Measurements from ENCODE around the gene PPEF2. TPM values are rescaled to one million over a fixed set of nuclear protein-coding genes. Genes with fewer than 3 reads are reported as not detected.

Gene PPEF2
- total RNA-seq, 2 donors from 2014 or later = 0.10 to 0.15 TPM

DNA sequence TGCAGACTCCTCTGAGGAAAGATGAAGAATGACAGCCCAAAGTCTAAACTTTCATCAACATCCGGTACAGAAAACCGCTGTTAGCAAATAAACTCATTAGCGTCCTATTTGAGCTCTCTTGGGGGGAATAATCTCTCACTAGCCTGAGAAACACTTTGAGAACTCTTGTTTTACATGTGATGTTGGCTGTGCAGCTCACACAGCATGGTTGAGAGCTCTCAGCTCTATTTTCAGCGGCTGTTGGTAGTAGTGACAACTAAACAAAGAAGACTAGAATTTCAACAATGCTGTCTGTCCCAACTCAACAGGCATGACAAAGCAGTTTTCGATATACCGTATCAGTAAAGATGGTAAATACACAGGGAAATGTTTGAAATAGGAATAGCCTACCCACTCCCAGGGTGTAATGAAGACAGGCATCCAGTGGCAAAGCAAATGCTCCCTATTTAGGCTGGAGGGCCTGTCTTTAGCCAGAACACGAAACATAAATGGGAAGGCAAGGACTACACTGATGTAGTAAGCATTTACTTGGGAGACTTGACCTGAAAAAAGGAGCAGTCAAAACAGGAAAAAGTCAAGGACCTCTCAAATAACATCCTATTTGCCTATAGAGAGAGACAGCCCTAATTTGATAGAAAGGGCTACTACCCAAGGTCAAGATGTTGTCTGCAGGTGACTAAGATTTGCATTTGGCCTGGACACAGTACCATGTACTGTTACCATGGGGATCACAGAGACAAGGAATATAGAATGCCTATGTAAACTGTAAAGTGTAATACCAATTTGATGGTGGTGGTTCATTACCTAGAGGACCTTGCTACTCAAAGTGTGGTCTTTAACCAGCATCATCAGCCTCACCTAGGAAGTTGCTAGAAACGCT lies 60.4 kb downstream of the PPEF2 start:
- H3K4me3 Mint-ChIP-seq = no peak overlapping the region
- no peaks in the 10 kb centered on the region for H3K27me3 Mint-ChIP-seq
- H3K4me1 Mint-ChIP-seq = no peaks in the 10 kb centered on the region
- no peak for ATAC-seq
- H3K9me3 ChIP-seq (ENCODE audit: control insufficient read depth, low read length, poor library complexity, severe bottlenecking) = no peaks in the 10 kb centered on the region
- no peak overlapping the region for H3K27ac Mint-ChIP-seq
- H3K36me3 Mint-ChIP-seq (ENCODE audit: low read depth) = no peaks in the 10 kb centered on the region
- DNase-seq = no peak

DNA sequence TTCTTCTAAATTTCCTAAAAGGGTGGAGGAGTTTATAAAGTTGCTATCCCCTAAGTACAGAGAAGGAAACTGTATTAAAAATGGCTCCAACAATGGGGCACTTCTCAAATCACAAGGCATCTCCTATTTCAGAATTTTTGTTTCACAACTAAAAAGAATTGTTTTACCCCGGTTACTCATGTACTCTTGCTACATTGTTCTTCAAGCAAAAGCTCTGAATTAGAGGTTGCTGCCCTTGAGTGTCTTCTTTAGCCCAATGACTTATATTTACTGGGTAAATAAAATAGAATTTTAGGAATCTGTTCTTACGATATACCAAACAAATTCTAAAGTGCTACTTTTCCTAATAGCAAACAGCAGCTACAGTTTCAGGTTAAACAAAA lies 67.5 kb downstream of the PPEF2 start:
- H3K36me3 Mint-ChIP-seq (ENCODE audit: low read depth) = no peaks in the 10 kb centered on the region
- no peaks in the 10 kb centered on the region for H3K4me1 Mint-ChIP-seq
- no peak overlapping the region for H3K27ac Mint-ChIP-seq
- DNase-seq (no peak), ATAC-seq (no peak)
- H3K27me3 Mint-ChIP-seq = no peaks in the 10 kb centered on the region
- H3K9me3 ChIP-seq (ENCODE audit: control insufficient read depth, low read length, poor library complexity, severe bottlenecking) = no peaks in the 10 kb centered on the region
- H3K4me3 Mint-ChIP-seq = no peak overlapping the region

DNA sequence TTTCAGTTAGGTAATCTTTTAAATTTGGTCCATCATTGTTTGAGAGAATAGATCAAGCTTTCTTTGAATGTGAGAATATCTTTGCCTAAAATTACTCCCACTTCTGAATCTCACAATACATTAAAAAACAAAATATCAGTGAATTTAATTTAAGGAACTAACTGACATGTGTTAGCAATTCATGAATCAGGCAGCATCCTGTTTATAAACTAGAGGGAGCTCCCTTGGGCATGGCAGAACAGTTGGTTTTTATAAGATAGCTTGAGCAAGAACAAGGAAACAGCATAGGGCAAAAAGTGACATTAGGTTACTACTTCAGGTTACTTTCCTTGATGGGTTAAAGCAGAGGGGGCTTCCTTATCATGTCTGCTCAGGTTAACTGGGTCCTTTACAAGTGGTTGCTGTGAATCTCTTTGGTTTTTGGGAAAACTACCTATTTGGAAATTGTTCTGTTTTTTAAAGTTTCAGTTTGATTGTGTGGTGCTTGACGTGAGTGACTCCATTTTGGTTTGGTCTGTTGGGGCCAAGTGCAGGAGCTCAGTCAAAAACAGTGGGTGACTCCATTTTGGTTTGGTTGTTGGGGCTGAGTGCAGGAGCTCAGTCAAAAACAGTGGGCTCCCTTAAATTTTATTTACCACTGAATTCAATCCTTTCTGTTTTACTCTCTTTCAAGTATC lies 68.0 kb downstream of the PPEF2 start:
- Mint-ChIP-seq H3K4me3 (no peak overlapping the region), H3K27me3 (no peaks in the 10 kb centered on the region), H3K27ac (no peak overlapping the region), H3K36me3 (ENCODE audit: low read depth) (no peaks in the 10 kb centered on the region), H3K4me1 (no peaks in the 10 kb centered on the region)
- DNase-seq (no peak), ATAC-seq (no peak)
- H3K9me3 ChIP-seq (ENCODE audit: control insufficient read depth, low read length, poor library complexity, severe bottlenecking) = no peaks in the 10 kb centered on the region

DNA sequence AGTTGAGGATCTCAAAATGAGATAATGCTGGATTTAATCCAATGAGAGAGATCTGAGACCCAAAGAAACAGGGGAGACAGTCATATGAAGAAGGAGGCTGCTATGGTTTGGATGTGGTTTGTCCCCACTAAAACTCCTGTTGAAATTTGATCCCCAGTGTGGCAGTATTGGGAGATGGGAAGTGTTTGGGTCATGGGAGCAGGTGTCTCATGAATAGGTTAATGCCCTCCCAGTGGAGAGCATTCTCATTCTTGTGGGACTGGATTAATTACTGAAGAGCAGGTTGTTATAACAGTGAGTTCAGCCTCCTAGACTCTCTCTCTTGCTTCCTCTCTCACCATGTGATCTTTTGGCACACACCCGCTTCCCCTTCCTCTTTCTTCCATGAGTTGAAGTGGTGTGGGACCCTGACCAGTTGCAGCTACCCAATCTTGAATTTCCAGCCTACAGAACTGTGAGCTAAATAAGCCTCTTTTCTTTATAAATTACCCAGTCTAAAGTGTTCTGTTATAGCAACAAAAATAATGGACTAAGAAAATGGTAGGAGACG lies 70.3 kb downstream of the PPEF2 start:
- ATAC-seq = no peak

DNA sequence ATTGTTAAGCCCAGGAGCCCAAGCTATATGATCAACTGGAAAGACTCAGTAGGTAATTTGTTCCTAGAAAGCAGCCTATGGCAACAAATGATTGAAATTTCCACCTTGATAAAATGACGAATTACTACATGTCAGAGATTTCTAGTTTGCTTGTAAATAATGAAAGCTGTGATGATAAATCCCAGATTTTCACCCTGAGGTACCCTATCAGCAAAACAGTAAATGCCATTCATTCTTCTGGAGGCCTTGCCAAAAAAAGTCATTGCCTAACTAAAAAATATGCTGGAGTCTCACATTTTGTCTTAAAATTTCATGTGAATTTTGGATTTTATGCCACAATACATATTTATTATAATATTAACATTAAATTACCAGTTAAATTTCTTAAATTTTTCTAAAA lies 71.3 kb downstream of the PPEF2 start:
- no peak for DNase-seq
- no peaks in the 10 kb centered on the region for H3K27me3 Mint-ChIP-seq
- H3K36me3 Mint-ChIP-seq (ENCODE audit: low read depth) = no peaks in the 10 kb centered on the region
- H3K9me3 ChIP-seq (ENCODE audit: control insufficient read depth, low read length, poor library complexity, severe bottlenecking) = no peaks in the 10 kb centered on the region
- no peak for ATAC-seq
- H3K27ac Mint-ChIP-seq = no peak overlapping the region
- H3K4me3 Mint-ChIP-seq = no peak overlapping the region
- no peaks in the 10 kb centered on the region for H3K4me1 Mint-ChIP-seq

More for the DNA sequence above, 70.3 kb downstream of the PPEF2 start:
- H3K4me3 Mint-ChIP-seq = no peak overlapping the region
- no peaks in the 10 kb centered on the region for H3K27me3 Mint-ChIP-seq
- H3K36me3 Mint-ChIP-seq (ENCODE audit: low read depth) = no peaks in the 10 kb centered on the region
- no peaks in the 10 kb centered on the region for H3K4me1 Mint-ChIP-seq
- DNase-seq = no peak
- no peaks in the 10 kb centered on the region for H3K9me3 ChIP-seq (ENCODE audit: control insufficient read depth, low read length, poor library complexity, severe bottlenecking)
- no peak overlapping the region for H3K27ac Mint-ChIP-seq

DNA sequence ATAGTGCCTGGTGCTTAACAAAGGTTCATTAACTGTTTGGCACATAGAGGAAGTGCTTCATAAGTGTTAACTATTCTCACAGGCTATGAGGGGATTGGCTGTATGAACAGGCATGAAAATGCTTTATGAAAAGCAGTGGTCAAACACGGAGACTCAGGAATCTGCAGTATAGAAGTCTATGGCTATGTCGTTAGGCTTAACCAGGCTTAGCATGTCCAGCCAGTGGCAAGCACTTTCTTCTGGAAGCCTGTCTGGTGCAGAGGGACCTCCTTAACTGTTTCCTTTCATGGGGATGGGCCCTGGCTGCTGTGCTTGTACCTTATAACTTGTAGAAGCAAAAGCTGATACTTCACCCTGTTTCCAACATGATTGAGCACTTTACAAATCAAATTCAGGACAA lies 78.4 kb downstream of the PPEF2 start:
- no peaks in the 10 kb centered on the region for H3K27me3 Mint-ChIP-seq
- no peak overlapping the region for H3K4me3 Mint-ChIP-seq
- ATAC-seq (no peak), DNase-seq (no peak)
- H3K36me3 Mint-ChIP-seq (ENCODE audit: low read depth) = no peaks in the 10 kb centered on the region
- H3K9me3 ChIP-seq (ENCODE audit: control insufficient read depth, low read length, poor library complexity, severe bottlenecking) = no peaks in the 10 kb centered on the region
- no peak overlapping the region for H3K27ac Mint-ChIP-seq
- no peaks in the 10 kb centered on the region for H3K4me1 Mint-ChIP-seq

DNA sequence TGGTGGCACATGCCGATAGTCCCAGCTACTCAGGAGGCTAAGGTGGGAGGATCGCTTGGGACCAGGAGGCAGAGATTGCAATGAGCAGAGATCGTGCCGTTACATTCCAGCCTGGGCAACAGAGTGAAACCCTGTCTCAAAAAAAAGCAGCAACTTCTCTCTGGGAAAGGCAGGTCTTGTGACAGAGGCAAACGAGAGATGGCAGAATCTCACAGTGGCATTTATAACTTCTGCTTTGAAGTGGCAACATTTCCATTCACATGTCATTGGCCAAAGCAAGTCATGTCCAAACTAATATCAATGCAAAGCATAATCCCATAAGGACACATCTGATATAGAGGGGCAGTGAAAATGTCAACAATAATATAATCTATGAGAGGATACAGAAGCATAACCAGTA lies 79.8 kb downstream of the PPEF2 start:
- H3K9me3 ChIP-seq (ENCODE audit: control insufficient read depth, low read length, poor library complexity, severe bottlenecking) = no peaks in the 10 kb centered on the region
- DNase-seq (no peak), ATAC-seq (no peak)
- Mint-ChIP-seq H3K27ac (no peak overlapping the region), H3K27me3 (no peaks in the 10 kb centered on the region), H3K36me3 (ENCODE audit: low read depth) (no peaks in the 10 kb centered on the region), H3K4me1 (no peaks in the 10 kb centered on the region), H3K4me3 (no peak overlapping the region)

DNA sequence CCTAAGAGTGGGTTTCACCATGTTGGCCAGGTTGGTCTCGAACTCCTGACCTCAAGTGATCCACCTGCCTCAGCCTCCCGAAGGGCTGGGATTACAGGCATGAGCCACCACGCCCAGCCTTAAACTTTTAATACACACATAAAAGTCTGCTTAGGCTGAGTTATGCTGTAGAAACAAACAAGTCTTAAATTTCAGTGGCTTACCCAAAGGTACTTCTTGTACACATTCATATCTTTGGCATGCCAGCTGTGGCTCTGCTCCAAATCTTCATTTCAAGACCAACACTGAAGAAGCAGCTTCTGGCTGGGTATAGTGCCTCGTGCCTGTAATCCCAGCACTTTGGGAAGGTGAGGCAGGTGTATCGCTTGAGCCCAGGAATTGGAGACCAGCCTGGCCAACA lies 80.3 kb downstream of the PPEF2 start:
- H3K27me3 Mint-ChIP-seq = no peaks in the 10 kb centered on the region
- H3K4me3 Mint-ChIP-seq = no peak overlapping the region
- no peak for DNase-seq
- H3K4me1 Mint-ChIP-seq = no peaks in the 10 kb centered on the region
- ATAC-seq = no peak
- H3K9me3 ChIP-seq (ENCODE audit: control insufficient read depth, low read length, poor library complexity, severe bottlenecking) = no peaks in the 10 kb centered on the region
- no peak overlapping the region for H3K27ac Mint-ChIP-seq
- H3K36me3 Mint-ChIP-seq (ENCODE audit: low read depth) = no peaks in the 10 kb centered on the region

DNA sequence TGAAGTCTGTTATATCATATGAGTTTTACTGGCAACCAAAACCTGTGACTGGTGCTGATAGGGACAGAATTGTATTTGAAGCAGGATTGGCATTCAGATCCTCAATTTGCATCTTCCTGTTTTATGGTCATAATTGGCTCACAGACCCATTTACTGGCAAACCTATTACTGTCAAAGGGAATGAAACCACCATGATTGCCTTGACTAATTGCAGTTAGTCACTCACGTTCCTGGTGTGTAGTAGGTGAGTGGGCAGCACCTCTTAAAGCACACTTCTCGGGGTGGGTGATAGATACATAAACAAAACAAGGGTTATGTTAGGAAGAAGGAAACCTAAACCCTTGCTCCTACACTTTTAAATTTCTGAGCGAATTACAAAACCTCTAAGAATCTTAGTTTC lies 81.0 kb downstream of the PPEF2 start:
- Mint-ChIP-seq H3K4me3 (no peak overlapping the region), H3K27me3 (no peaks in the 10 kb centered on the region), H3K36me3 (ENCODE audit: low read depth) (no peaks in the 10 kb centered on the region), H3K27ac (no peak overlapping the region), H3K4me1 (no peaks in the 10 kb centered on the region)
- ATAC-seq (no peak), DNase-seq (no peak)
- H3K9me3 ChIP-seq (ENCODE audit: control insufficient read depth, low read length, poor library complexity, severe bottlenecking) = no peaks in the 10 kb centered on the region

DNA sequence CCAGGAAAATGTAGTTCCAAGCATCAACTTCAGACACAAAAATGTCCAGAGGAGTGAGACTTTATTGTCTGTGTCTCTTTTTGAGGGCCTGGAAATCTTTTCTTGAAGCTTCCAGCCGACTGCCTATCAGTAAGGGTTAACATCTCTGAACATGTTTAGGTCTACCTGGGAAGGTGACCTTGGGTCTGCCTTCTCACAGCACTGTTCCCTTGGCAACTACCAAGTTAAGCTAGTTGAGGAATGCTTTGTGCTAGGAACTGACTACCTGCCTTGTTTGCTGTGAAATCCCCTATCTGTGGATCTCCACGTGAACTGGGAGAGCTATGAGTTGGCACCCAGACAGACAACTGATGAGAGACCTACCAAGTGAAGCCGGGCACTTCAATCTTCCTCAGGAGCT lies 81.6 kb downstream of the PPEF2 start:
- H3K9me3 ChIP-seq (ENCODE audit: control insufficient read depth, low read length, poor library complexity, severe bottlenecking) = no peaks in the 10 kb centered on the region
- Mint-ChIP-seq H3K27ac (no peak overlapping the region), H3K27me3 (no peaks in the 10 kb centered on the region), H3K4me3 (no peak overlapping the region), H3K4me1 (no peaks in the 10 kb centered on the region), H3K36me3 (ENCODE audit: low read depth) (no peaks in the 10 kb centered on the region)
- DNase-seq (no peak), ATAC-seq (no peak)

DNA sequence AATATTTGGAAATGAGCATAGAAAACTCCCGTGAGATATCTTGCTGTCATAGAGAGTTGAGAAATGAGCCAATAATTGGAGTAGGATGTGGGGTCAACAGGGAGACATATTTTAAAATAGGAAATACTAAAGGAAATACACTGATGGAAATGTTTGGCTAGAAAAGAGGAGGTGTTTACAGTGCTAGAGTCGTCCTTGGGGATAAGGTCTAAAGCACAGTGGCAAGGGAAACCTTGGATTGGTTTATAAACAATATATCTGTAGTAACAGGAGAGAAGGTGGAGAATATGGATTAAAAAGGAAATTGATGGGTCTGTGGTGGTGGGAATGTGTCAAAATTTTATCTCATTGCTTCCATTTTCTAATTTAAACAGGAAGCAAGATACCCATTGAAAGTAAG lies 82.1 kb downstream of the PPEF2 start:
- no peak overlapping the region for H3K4me3 Mint-ChIP-seq
- no peaks in the 10 kb centered on the region for H3K4me1 Mint-ChIP-seq
- no peaks in the 10 kb centered on the region for H3K9me3 ChIP-seq (ENCODE audit: control insufficient read depth, low read length, poor library complexity, severe bottlenecking)
- H3K27me3 Mint-ChIP-seq = no peaks in the 10 kb centered on the region
- H3K27ac Mint-ChIP-seq = no peak overlapping the region
- no peak for ATAC-seq
- no peaks in the 10 kb centered on the region for H3K36me3 Mint-ChIP-seq (ENCODE audit: low read depth)
- DNase-seq = no peak

DNA sequence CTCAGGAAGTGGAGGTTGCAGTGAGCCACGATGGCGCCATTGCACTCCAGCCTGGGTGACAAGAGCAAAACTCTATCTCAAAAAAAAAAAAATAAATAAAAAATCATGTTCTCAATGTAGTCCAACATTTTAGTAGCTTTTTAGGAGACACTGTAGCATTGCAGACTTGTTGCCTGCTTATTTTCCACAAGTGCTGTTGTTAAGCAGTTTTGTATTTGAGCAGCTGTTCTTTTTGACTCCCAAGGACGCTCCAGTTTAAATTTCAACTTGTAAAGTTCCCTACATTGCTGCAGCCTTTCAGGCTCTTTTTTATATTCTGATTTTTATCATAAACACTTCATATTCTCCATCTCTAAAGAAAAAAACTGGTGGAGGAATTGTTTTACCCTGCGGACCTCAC lies 83.1 kb downstream of the PPEF2 start:
- no peaks in the 10 kb centered on the region for H3K4me1 Mint-ChIP-seq
- no peak overlapping the region for H3K27ac Mint-ChIP-seq
- DNase-seq = no peak
- H3K27me3 Mint-ChIP-seq = no peaks in the 10 kb centered on the region
- no peak overlapping the region for H3K4me3 Mint-ChIP-seq
- H3K36me3 Mint-ChIP-seq (ENCODE audit: low read depth) = peaks cover 3% of the 10 kb centered on the region
- no peaks in the 10 kb centered on the region for H3K9me3 ChIP-seq (ENCODE audit: control insufficient read depth, low read length, poor library complexity, severe bottlenecking)
- ATAC-seq = no peak

DNA sequence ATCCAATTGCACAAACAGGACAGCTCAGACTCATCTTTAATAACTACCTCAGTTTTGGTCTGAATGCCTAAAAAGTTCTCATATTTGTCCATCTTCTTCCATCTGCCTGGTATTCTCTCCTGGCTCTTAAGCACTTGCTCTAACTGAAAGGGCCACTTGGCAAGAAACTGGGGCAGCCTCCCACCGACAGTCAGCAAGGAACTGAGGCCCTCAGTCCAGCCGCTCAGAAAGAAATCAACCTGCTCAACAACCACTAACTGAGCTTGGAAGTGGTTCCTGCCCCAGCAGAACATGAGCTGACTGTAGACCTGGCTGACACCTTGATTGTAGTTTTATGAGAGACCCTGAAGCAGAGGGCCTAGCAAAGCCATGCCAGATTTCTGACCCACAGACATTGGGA lies 84.4 kb downstream of the PPEF2 start:
- no peak for ATAC-seq
- peaks cover 5% of the 10 kb centered on the region for H3K36me3 Mint-ChIP-seq (ENCODE audit: low read depth)
- no peaks in the 10 kb centered on the region for H3K4me1 Mint-ChIP-seq
- no peak for DNase-seq
- H3K27me3 Mint-ChIP-seq = no peaks in the 10 kb centered on the region
- no peak overlapping the region for H3K4me3 Mint-ChIP-seq
- no peaks in the 10 kb centered on the region for H3K9me3 ChIP-seq (ENCODE audit: control insufficient read depth, low read length, poor library complexity, severe bottlenecking)
- H3K27ac Mint-ChIP-seq = no peak overlapping the region

Data from T-helper 17 cell (primary cell).